Astrocyte (in vitro differentiated cells and primary cell): ENCODE measurements around the gene ALDH1L1.

Experiments
- CTCF ChIP-seq: IDR thresholded peaks from 2 replicates; pipeline ENCODE4 v1.5.1; 2011; ENCODE audit warnings: low read depth, mild to moderate bottlenecking, inconsistent platforms, low read length, moderate library complexity; ENCODE audit not compliant: insufficient read depth
- EZH2 ChIP-seq: IDR thresholded peaks from 2 replicates; pipeline ENCODE4 v1.6.1; 2012; ENCODE audit warnings: mild to moderate bottlenecking, low read length, inconsistent platforms; ENCODE audit not compliant: insufficient read depth

GRCh38 chr3:126117212-126117611, 63.2 kb downstream of the ALDH1L1 start:
- TF ChIP-seq CTCF, result no peak
- no peak for TF ChIP-seq EZH2
